C4-2B (cell line): ENCODE measurements around the gene PGAP2.

ENCODE experiments used
- ZFX ChIP-seq: fragments of 450-650 bp; IDR thresholded peaks from 2 replicates; pipeline ENCODE4 v1.6.1; 2017
- TF ChIP-seq, protein P1 (sequence below): fragments of 450-650 bp; conservative IDR thresholded peaks from 2 replicates; pipeline ENCODE4 v1.5.1; 2017; ENCODE audit warnings: mild to moderate bottlenecking

DNA sequence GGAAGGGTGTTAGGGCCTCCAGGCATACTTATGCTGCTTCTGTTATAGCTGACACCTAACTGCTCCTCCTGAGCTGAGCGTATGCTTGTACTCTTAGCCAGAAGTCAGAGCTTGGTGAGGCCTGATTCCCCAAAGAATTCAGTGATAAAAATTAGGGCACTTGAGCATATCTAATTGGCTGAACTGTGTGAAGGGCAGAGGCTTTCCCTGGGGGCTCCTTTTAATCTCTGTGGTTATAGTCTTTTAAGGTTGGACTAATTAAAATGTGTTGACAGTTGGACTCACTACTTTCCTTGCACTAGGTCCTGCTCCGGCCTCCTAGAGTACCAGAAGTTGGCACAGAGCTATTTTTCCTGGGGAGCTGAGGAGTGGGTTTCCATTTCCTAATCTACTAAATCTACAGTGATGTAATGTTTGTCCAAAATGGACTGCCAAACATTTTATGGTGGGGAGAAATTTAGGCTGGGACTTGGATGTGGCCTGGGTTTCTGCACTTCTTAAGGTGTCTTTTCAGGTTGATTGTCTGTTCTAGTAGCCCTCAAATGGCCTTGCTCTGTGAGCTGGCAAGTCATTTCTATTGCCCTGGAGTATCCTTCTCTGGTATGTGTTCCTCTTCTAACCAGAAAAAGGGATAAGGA, 65.5 kb downstream of the PGAP2 start:
- TF ChIP-seq, protein P1, sequence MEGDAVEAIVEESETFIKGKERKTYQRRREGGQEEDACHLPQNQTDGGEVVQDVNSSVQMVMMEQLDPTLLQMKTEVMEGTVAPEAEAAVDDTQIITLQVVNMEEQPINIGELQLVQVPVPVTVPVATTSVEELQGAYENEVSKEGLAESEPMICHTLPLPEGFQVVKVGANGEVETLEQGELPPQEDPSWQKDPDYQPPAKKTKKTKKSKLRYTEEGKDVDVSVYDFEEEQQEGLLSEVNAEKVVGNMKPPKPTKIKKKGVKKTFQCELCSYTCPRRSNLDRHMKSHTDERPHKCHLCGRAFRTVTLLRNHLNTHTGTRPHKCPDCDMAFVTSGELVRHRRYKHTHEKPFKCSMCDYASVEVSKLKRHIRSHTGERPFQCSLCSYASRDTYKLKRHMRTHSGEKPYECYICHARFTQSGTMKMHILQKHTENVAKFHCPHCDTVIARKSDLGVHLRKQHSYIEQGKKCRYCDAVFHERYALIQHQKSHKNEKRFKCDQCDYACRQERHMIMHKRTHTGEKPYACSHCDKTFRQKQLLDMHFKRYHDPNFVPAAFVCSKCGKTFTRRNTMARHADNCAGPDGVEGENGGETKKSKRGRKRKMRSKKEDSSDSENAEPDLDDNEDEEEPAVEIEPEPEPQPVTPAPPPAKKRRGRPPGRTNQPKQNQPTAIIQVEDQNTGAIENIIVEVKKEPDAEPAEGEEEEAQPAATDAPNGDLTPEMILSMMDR = no peak
- TF ChIP-seq ZFX = no peak
